Neural crest cell (in vitro differentiated cells): ENCODE data around the gene PRPSAP1. TPM values are rescaled to one million over a fixed set of nuclear protein-coding genes. Genes with fewer than 3 reads are reported as not detected.

Experiments used
- DNase-seq: peaks from one replicate; pipeline ENCODE4 v3.0.0; 2021; ENCODE audit warnings: low read depth, mixed read lengths, low spot score
- H3K27ac Mint-ChIP-seq: one replicate; pipeline ENCODE4 v1.8.0; 2021; ENCODE audit warnings: mild to moderate bottlenecking, mixed read lengths; ENCODE audit not compliant: unreplicated experiment
- H3K27me3 Mint-ChIP-seq: 2 replicates; pipeline ENCODE4 v1.8.0; 2021; ENCODE audit warnings: low read depth, mild to moderate bottlenecking, mixed read lengths
- H3K36me3 Mint-ChIP-seq: 2 replicates; pipeline ENCODE4 v1.8.0; 2021; ENCODE audit warnings: low read depth, mild to moderate bottlenecking, mixed read lengths
- H3K4me1 Mint-ChIP-seq: 2 replicates; pipeline ENCODE4 v1.8.0; 2021; ENCODE audit warnings: mixed read lengths
- H3K4me3 Mint-ChIP-seq: one replicate; pipeline ENCODE4 v1.8.0; 2021; ENCODE audit warnings: mild to moderate bottlenecking, mixed read lengths
- H3K9me3 Mint-ChIP-seq: 2 replicates; pipeline ENCODE4 v1.8.0; 2021; ENCODE audit warnings: mixed read lengths
- CTCF ChIP-seq: fragments of 200-600 bp; sonication (generic); conservative IDR thresholded peaks from 2 replicates; pipeline ENCODE4 v1.5.0; 2021; ENCODE audit warnings: antibody characterized with exemption, mild to moderate bottlenecking
- total RNA-seq: library from RNA; stranded (reverse); gene quantifications from 2 replicates; pipeline ENCODE4 v1.2.1, GENCODE V29; 2021

Gene PRPSAP1
- total RNA-seq, 1 donor from 2014 or later, result 73.6 TPM

DNA sequence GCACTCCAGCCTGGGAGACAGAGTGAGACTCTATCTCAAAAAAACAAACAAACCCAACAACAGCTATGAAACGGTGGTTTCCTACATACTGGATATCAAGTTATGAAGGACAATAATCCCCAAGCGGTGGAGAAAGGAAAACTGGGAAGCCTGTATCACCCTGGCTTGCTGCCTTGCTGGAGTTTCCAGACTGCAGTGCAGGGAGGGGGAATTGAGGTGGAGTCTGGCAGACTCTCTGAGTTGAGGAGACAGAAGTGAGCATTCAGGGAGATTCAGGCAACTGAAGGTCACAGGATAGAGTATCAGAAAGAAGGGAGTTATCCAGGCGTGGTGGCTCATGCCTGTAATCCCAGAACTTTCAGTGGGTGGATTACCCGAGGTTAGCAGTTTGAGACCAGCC lies 57.5 kb downstream of the PRPSAP1 start:
- H3K4me3 Mint-ChIP-seq, result no peak overlapping the region
- no peaks in the 10 kb centered on the region for H3K9me3 Mint-ChIP-seq
- no peak for DNase-seq
- peaks cover 10% of the 10 kb centered on the region for H3K36me3 Mint-ChIP-seq
- TF ChIP-seq CTCF, result no peak
- peaks cover 4% of the 10 kb centered on the region for H3K4me1 Mint-ChIP-seq
- H3K27ac Mint-ChIP-seq, result no peak overlapping the region
- H3K27me3 Mint-ChIP-seq, result no peaks in the 10 kb centered on the region

DNA sequence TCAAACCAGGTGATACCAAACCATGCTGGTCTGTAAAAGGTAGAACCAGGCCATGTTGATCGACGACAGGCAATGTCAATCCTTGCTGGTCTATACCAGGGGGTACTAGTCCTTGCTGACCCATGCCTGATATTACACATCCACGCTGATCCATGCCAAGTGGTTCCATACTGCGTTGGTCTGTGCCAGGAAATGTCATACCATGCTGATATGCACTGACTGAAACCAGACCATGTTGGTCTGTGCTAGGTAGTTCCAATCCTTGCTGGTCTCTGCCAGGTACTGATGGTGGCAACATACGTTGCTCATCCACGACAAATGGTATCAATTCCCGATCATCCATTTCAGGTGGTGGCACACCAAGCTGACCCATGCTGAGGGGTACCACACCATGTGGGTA lies 60.6 kb downstream of the PRPSAP1 start:
- H3K4me3 Mint-ChIP-seq, result no peak overlapping the region
- H3K4me1 Mint-ChIP-seq, result no peaks in the 10 kb centered on the region
- no peaks in the 10 kb centered on the region for H3K9me3 Mint-ChIP-seq
- H3K27ac Mint-ChIP-seq, result no peak overlapping the region
- TF ChIP-seq CTCF, result no peak
- H3K27me3 Mint-ChIP-seq, result no peaks in the 10 kb centered on the region
- DNase-seq, result no peak
- H3K36me3 Mint-ChIP-seq, result peaks cover 10% of the 10 kb centered on the region

DNA sequence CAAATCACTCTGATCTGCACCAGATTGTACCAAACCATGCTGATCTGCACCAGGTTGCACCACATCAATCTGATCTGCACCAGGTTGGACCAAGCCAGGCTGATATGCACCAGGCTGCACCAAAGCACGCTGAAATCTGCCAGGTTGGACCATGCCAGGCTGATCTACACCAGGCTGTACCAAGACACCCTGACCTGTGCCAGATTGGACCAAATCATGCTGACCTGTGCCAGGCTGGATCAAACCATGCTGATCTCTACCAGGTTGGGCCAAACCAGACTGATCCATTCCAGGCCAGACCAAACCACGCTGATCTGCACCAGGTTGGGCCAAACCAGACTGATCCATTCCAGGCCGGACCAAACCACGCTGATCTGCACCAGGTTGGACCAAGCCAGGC lies 61.1 kb downstream of the PRPSAP1 start:
- no peak for DNase-seq
- no peaks in the 10 kb centered on the region for H3K9me3 Mint-ChIP-seq
- no peaks in the 10 kb centered on the region for H3K27me3 Mint-ChIP-seq
- peaks cover 10% of the 10 kb centered on the region for H3K36me3 Mint-ChIP-seq
- H3K4me3 Mint-ChIP-seq, result no peak overlapping the region
- TF ChIP-seq CTCF, result no peak
- no peaks in the 10 kb centered on the region for H3K4me1 Mint-ChIP-seq
- H3K27ac Mint-ChIP-seq, result no peak overlapping the region

DNA sequence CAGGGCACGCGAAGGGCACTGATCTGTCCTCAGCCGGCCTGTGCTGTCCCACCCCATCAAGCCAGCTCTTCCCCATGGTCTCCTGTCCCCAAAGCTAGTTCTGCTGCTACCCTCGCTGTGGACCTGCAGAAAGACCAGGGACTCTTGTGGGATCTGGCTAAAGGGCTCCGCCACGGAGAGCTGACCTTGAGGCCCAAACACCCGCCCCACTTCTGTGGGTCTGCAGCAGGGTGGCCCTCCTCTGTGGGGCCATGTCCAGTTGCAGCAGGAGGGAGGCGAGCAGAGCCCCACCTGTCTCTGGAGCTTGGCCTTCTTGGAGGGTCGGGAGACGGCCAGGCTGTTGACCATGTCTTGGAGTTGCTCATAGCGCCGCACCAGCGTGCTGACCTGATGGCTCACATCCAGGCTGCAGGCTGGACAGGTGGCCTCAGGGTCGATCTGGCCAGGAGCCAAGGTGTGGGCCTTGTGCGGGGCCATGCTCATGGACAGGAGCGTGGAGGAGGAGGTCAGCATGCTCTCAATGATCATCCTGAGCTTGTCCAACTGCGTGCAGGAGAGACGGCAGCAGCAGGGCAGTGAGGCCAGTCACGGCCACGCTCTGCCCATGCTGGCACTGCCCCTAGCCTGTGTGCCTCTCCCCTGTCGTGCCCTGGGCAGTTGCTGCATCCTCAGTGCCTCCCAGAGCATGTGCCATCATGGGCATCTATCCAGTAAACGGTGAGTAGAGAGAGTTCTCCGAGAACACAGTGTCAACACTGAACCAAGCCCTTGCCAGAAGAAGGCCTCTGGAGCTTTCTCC lies 71.9 kb downstream of the PRPSAP1 start:
- no peak overlapping the region for H3K27ac Mint-ChIP-seq
- no peaks in the 10 kb centered on the region for H3K36me3 Mint-ChIP-seq
- no peak for DNase-seq
- H3K27me3 Mint-ChIP-seq, result no peaks in the 10 kb centered on the region
- TF ChIP-seq CTCF, result no peak
- H3K9me3 Mint-ChIP-seq, result no peaks in the 10 kb centered on the region
- H3K4me1 Mint-ChIP-seq, result peaks cover 5% of the 10 kb centered on the region
- H3K4me3 Mint-ChIP-seq, result no peak overlapping the region

DNA sequence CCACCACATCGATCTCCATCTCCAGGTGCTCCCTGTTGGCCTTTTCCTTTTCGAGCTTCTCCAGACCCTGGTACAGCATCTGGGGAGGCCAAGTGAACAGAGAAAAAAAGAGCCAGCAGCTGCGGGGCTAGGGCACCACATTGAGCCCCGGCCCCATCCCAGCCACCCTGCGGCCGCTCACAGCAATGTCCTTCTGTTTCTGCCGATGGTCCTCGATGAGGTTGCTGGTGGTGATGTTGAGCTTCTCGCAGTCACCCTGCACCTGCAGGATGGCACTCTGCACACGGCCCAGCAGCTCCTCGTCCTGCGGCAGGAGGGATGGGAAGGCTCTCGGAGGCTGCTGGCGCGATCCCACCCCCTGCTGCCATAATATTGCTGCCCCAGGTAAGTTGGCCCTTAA lies 73.1 kb downstream of the PRPSAP1 start:
- Mint-ChIP-seq H3K4me1 (peaks cover 5% of the 10 kb centered on the region), H3K36me3 (no peaks in the 10 kb centered on the region), H3K9me3 (no peaks in the 10 kb centered on the region), H3K4me3 (no peak overlapping the region), H3K27me3 (no peaks in the 10 kb centered on the region), H3K27ac (no peak overlapping the region)
- no peak for TF ChIP-seq CTCF
- no peak for DNase-seq
